Measurements from ENCODE around the gene DCANP1. TPM values are rescaled to one million over a fixed set of nuclear protein-coding genes. Genes with fewer than 3 reads are reported as not detected.

DCANP1 gene
- total and polyA plus RNA-seq, 9 of the 15 experiments (the other 6 are each of a cell fraction or from before 2014, with no cell fraction given): not detected

DNA sequence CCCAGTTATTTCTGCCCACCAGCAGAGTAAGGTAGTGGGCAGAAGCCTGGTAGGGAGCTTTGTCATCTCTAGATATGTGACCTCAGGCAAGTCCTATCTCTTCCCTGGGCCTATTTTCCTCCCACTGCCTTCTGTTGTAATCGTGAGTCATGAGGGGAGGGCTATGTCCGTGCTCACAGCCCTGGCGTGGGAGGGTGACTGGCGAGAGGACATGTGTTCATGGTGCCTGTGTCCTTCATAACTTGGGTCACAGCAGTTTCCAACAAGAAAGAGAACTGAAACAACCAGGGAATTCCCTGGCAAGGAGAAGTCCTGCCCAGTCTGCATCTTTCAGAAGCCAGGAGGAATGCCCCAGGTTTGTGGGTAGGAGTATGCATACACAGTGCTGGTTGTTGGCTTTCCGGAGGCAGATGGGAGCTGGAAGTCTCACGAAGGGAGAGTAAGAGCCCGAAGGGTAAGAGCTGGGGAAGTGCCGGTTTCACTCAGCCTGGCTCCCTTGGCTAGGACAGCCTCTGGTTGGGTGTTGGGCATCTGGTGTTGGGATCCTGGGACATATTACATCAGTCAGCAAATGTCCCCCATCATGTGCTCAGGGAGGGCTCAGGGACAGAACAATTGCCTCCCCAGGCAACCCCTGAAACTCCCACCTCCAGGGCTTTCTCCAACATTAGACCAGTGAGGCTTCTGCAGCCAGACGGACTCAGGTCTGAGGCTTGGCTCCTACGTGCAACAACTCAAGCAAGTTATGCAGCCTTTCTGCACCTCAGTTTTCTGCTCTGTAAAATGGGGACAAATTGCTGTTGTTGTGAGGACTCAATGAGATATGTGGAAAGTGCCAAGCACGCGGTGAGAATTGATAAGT, 9.3 kb upstream of the DCANP1 start (continued):
- TF ChIP-seq ZNF146 (CRISPR knock-in tag; IDR thresholded peaks at IDR 0.05; ENCODE audit: unreplicated experiment) (no peak), CBFA2T2 (conservative IDR thresholded peaks at IDR 0.05) (peak; percentile 46), MCM5 (IDR thresholded peaks at IDR 0.05; ENCODE audit: low read depth) (no peak), BCOR (IDR thresholded peaks at IDR 0.05) (peak; percentile 99), CBX1 (IDR thresholded peaks at IDR 0.05; ENCODE audit: low read depth) (peak; percentile 92), HDAC1 (IDR thresholded peaks at IDR 0.05) (peak in 1 of 2 experiments; percentile 18; a peak in 3 of 4 replicates), POLR3G (IDR thresholded peaks at IDR 0.05; ENCODE audit: extremely low read depth, insufficient read length, insufficient replicate concordance) (no peak), ZNF134 (CRISPR knock-in tag; conservative IDR thresholded peaks at IDR 0.05) (peak; percentile 54), XRCC5 (IDR thresholded peaks at IDR 0.05; ENCODE audit: low read depth, low read length) (no peak), FUS (optimal IDR thresholded peaks at IDR 0.05; ENCODE audit: low read depth, low read length) (no peak), DDX20 (tag; IDR thresholded peaks at IDR 0.05; ENCODE audit: low read depth) (no peak), TEAD4 (IDR thresholded peaks at IDR 0.05; ENCODE audit: low read length) (peak; percentile 67), TEAD4 (CRISPR knock-in tag; IDR thresholded peaks at IDR 0.05; ENCODE audit: borderline replicate concordance) (no peak), ZNF707 (CRISPR knock-in tag; conservative IDR thresholded peaks at IDR 0.05) (no peak), NFE2 (IDR thresholded peaks at IDR 0.05; ENCODE audit: low read depth) (peak; percentile 55; the same call in 1 of the 2 replicates), MYC (IDR thresholded peaks at IDR 0.05; ENCODE audit: low read depth, low read length) (peak; percentile 92), MYC (CRISPR knock-in tag; IDR thresholded peaks at IDR 0.05; ENCODE audit: borderline replicate concordance, low read depth) (no peak), ZNF232 (CRISPR knock-in tag; IDR thresholded peaks at IDR 0.05) (no peak), SNRNP70 (optimal IDR thresholded peaks at IDR 0.05; ENCODE audit: low read depth, low read length) (no peak), ZNF75A (CRISPR knock-in tag; IDR thresholded peaks at IDR 0.05) (no peak), NCOA4 (IDR thresholded peaks at IDR 0.05; ENCODE audit: partially characterized antibody) (no peak), TAL1 (IDR thresholded peaks at IDR 0.05) (0 out of 2 replicates have a peak, but pooled peaks have one; percentile 20), ETV6 (IDR thresholded peaks at IDR 0.05; ENCODE audit: borderline replicate concordance in 1 of 2, low read depth in 2 of 2, low read length in 1 of 2) (no peak), ETV6 (CRISPR knock-in tag; IDR thresholded peaks at IDR 0.05; ENCODE audit: borderline replicate concordance) (peak; percentile 69; the same call in 1 of the 2 replicates), SNIP1 (IDR thresholded peaks at IDR 0.05; ENCODE audit: low read depth) (no peak)
- TF ChIP-seq, protein P1, sequence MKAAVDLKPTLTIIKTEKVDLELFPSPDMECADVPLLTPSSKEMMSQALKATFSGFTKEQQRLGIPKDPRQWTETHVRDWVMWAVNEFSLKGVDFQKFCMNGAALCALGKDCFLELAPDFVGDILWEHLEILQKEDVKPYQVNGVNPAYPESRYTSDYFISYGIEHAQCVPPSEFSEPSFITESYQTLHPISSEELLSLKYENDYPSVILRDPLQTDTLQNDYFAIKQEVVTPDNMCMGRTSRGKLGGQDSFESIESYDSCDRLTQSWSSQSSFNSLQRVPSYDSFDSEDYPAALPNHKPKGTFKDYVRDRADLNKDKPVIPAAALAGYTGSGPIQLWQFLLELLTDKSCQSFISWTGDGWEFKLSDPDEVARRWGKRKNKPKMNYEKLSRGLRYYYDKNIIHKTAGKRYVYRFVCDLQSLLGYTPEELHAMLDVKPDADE (conservative IDR thresholded peaks at IDR 0.05; ENCODE audit: control insufficient read depth, low read depth, low read length): no peak
- TF ChIP-seq, protein P2, sequence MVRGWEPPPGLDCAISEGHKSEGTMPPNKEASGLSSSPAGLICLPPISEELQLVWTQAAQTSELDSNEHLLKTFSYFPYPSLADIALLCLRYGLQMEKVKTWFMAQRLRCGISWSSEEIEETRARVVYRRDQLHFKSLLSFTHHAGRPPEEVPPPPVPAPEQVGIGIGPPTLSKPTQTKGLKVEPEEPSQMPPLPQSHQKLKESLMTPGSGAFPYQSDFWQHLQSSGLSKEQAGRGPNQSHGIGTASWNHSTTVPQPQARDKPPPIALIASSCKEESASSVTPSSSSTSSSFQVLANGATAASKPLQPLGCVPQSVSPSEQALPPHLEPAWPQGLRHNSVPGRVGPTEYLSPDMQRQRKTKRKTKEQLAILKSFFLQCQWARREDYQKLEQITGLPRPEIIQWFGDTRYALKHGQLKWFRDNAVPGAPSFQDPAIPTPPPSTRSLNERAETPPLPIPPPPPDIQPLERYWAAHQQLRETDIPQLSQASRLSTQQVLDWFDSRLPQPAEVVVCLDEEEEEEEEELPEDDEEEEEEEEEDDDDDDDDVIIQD (CRISPR knock-in tag; IDR thresholded peaks at IDR 0.05): no peak
- TF ChIP-seq, protein P3, sequence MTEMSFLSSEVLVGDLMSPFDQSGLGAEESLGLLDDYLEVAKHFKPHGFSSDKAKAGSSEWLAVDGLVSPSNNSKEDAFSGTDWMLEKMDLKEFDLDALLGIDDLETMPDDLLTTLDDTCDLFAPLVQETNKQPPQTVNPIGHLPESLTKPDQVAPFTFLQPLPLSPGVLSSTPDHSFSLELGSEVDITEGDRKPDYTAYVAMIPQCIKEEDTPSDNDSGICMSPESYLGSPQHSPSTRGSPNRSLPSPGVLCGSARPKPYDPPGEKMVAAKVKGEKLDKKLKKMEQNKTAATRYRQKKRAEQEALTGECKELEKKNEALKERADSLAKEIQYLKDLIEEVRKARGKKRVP (CRISPR knock-in tag; IDR thresholded peaks at IDR 0.05): peak; percentile 32; the same call in 1 of the 2 replicates
